ENCODE results near the gene TAF11.

- TF ChIP-seq CTCF (IDR thresholded peaks at IDR 0.05) = no peak
- TF ChIP-seq POLR2A (IDR thresholded peaks at IDR 0.05) = no peak
Measured at GRCh38 chr6:34930221-34930620, 42.4 kb upstream of the TAF11 start.
